ENCODE results near the gene IRF2BPL. TPM values are rescaled to one million over a fixed set of nuclear protein-coding genes. Genes with fewer than 3 reads are reported as not detected.
A peak's percentile ranks its signal among the peaks of the same experiment; 100 is the strongest.

Gene IRF2BPL
- total and polyA plus RNA-seq, 4 donors: 9.3 to 52.4 (median 38.6) TPM

DNA sequence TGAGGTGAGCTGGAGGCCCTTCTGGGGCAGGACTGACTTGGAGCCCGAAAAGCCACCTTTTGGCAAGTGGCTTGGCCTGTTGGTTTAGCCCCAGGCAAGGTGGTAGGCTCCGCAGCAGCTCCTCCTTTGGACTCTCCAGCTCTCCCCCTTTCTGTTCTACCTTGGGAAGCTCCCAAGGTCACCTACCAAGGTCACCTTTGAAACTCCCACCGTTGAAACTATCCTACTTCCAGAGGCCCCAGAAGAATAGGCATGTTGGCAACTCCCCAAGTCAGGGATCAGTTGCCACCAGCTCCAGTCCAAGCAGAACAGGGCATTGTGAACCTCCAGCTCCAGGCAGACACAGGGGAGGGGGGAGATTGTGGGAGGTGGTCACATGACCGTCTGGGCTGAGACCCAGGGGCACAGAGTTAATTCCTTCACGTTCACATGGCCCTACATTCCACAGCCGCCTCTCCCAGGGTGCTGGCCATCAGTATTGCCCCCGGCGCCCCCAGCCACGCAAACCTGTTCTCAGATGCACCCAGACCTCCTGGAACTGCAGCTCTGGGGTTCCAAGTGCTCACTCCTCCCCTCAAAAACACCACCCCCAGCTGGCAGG lies 14.4 kb downstream of the IRF2BPL start:
- Histone ChIP-seq H3K9ac (ENCODE audit: insufficient read depth in 1 of 2, low read length in 2 of 2) (peak overlapping the region in 1 of 2 donors; percentile 5), H3K4me3 (no peak overlapping the region), H3K27ac (ENCODE audit: low read depth in 1 of 2, low read length in 1 of 2) (peak overlapping the region in 1 of 2 donors; percentile 38), H3K36me3 (ENCODE audit: control insufficient read depth in 4 of 4, insufficient read depth in 4 of 4, low read length in 4 of 4) (no peaks in the 10 kb centered on the region), H3K9me3 (ENCODE audit: control insufficient read depth in 4 of 4, insufficient read depth in 3 of 4, low read length in 3 of 4) (no peaks in the 10 kb centered on the region), H3K27me3 (ENCODE audit: control insufficient read depth in 3 of 3, insufficient read depth in 3 of 3, low read length in 2 of 3) (no peaks in the 10 kb centered on the region), H3K4me1 (ENCODE audit: control insufficient read depth in 5 of 5, insufficient read depth in 5 of 5, low read length in 5 of 5) (peaks cover 0 to 38% (median 17%) of the 10 kb centered on the region in 5 donors)
- TF ChIP-seq, protein P1, sequence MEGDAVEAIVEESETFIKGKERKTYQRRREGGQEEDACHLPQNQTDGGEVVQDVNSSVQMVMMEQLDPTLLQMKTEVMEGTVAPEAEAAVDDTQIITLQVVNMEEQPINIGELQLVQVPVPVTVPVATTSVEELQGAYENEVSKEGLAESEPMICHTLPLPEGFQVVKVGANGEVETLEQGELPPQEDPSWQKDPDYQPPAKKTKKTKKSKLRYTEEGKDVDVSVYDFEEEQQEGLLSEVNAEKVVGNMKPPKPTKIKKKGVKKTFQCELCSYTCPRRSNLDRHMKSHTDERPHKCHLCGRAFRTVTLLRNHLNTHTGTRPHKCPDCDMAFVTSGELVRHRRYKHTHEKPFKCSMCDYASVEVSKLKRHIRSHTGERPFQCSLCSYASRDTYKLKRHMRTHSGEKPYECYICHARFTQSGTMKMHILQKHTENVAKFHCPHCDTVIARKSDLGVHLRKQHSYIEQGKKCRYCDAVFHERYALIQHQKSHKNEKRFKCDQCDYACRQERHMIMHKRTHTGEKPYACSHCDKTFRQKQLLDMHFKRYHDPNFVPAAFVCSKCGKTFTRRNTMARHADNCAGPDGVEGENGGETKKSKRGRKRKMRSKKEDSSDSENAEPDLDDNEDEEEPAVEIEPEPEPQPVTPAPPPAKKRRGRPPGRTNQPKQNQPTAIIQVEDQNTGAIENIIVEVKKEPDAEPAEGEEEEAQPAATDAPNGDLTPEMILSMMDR (IDR thresholded peaks at IDR 0.05; ENCODE audit: control extremely low read depth, extremely low read depth): no peak
- 62 to 70% methylated on average over 9 of the region's 9 CpGs for WGBS, 2 donors
- DNase-seq (peak; percentile 89 to 95 (median 90)), ATAC-seq (ENCODE audit: insufficient read depth, low FRiP score) (no peak)

DNA sequence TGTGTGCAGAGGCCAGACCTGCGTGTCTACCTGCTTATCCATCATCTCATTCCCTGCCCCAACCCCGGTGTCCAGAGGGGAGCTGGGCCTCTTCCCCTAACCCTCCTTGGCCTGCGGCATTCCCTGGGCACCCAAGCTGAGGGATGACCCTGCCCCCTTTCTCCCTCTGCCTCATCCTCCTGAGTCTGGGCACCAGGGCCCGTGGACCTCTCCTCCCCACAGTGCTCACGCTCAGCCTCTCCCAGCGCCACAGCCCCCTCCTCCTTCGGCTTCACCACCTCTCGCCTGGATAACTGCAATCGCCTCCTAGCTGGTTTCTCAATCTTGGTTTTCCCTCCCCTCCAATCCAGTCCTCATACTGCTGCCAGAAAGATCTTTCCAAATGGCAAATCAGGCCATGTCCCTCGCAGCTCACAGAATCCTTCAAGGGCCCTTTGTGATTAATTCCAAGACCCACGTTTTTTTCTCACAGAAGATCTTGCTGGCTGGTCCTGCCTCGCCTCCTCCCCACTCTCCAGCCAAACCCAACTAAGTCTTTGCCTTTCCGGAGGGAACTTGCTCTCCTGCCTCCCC lies 16.2 kb downstream of the IRF2BPL start:
- Histone ChIP-seq H3K27ac (ENCODE audit: low read depth in 1 of 2, low read length in 1 of 2) (peak overlapping the region in 1 of 2 donors; percentile 9), H3K36me3 (ENCODE audit: control insufficient read depth in 4 of 4, insufficient read depth in 4 of 4, low read length in 4 of 4) (no peaks in the 10 kb centered on the region), H3K27me3 (ENCODE audit: control insufficient read depth in 3 of 3, insufficient read depth in 3 of 3, low read length in 2 of 3) (no peaks in the 10 kb centered on the region), H3K9ac (ENCODE audit: insufficient read depth in 1 of 2, low read length in 2 of 2) (peak overlapping the region in 1 of 2 donors; percentile 10), H3K4me3 (no peak overlapping the region), H3K4me1 (ENCODE audit: control insufficient read depth in 5 of 5, insufficient read depth in 5 of 5, low read length in 5 of 5) (peaks cover 0 to 50% (median 21%) of the 10 kb centered on the region in 5 donors), H3K9me3 (ENCODE audit: control insufficient read depth in 4 of 4, insufficient read depth in 3 of 4, low read length in 3 of 4) (no peaks in the 10 kb centered on the region)
- ATAC-seq (ENCODE audit: insufficient read depth, low FRiP score): no peak
- TF ChIP-seq, protein P1 (IDR thresholded peaks at IDR 0.05; ENCODE audit: control extremely low read depth, extremely low read depth): no peak
- 74 to 78% methylated on average over 13 of the region's 13 CpGs for WGBS, 2 donors
- DNase-seq: peak in 2 of 3 donors; percentile 58 to 80

DNA sequence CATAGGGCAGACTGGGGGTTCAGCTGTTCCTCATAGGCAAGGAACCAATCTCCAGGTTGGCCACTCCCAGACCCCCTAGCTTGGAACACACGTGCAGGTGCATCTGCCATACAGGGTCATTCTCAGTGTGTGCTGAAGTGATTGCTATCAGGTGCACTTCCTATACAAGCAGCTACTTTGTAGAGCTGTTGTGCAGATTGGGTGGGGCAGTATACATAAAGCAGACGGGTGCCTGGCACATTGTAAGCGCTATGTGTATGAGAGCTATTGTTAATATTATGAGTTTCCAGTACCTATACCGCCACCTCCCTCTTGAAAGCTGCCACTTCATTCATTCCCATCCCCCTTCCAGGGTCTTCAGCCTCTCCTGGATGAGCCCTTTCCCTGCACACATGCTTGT lies 17.3 kb downstream of the IRF2BPL start:
- DNase-seq (no peak), ATAC-seq (ENCODE audit: insufficient read depth, low FRiP score) (no peak)
- Histone ChIP-seq H3K4me1 (ENCODE audit: control insufficient read depth in 5 of 5, insufficient read depth in 5 of 5, low read length in 5 of 5) (peaks cover 0 to 60% (median 26%) of the 10 kb centered on the region in 5 donors), H3K9ac (ENCODE audit: insufficient read depth in 1 of 2, low read length in 2 of 2) (no peak overlapping the region), H3K9me3 (ENCODE audit: control insufficient read depth in 4 of 4, insufficient read depth in 3 of 4, low read length in 3 of 4) (no peaks in the 10 kb centered on the region), H3K27me3 (ENCODE audit: control insufficient read depth in 3 of 3, insufficient read depth in 3 of 3, low read length in 2 of 3) (no peaks in the 10 kb centered on the region), H3K36me3 (ENCODE audit: control insufficient read depth in 4 of 4, insufficient read depth in 4 of 4, low read length in 4 of 4) (no peaks in the 10 kb centered on the region), H3K4me3 (no peak overlapping the region), H3K27ac (ENCODE audit: low read depth in 1 of 2, low read length in 1 of 2) (no peak overlapping the region)
- TF ChIP-seq, protein P1 (IDR thresholded peaks at IDR 0.05; ENCODE audit: control extremely low read depth, extremely low read depth): no peak
- 70 to 82% methylated on average over 4 of the region's 4 CpGs for WGBS, 2 donors
